Skeletal muscle tissue (tissue), 2 donors: Measurements from ENCODE around the gene IRAK1. TPM values are rescaled to one million over a fixed set of nuclear protein-coding genes. Genes with fewer than 3 reads are reported as not detected.

Experiments used
- small RNA-seq: library from RNA; depleted of rRNA; stranded (forward); fragments of <200 nt; gene quantifications from one replicate; pipeline ENCODE3, GENCODE V24; 2014
- total RNA-seq: library from RNA; depleted of rRNA; stranded (reverse); fragments of >200 nt; gene quantifications from one replicate; pipeline ENCODE4 v1.2.3, GENCODE V29; 2014

Gene IRAK1
- total RNA-seq, 1 donor from 2014 or later: 11.0 TPM

Small RNAs within 50 kb of the gene (small RNA-seq; reads per million reads assigned to genes)
- gene MIR3202-1: not detected

Other genes with a start within 250 kb of the IRAK1 start
- 85.1 TPM for gene SRPK3, start 238.9 kb downstream of the IRAK1 start, total RNA-seq
- gene IDH3G, start 225.5 kb downstream of the IRAK1 start, total RNA-seq: 25.1 TPM
- gene SSR4, start 225.2 kb downstream of the IRAK1 start, total RNA-seq: 85.6 TPM
- gene PDZD4, start 189.4 kb downstream of the IRAK1 start, total RNA-seq: 2.6 TPM
- 1.6 TPM for gene L1CAM, start 133.7 kb downstream of the IRAK1 start, total RNA-seq
- 1.0 TPM for gene AVPR2, start 115.2 kb downstream of the IRAK1 start, total RNA-seq
- 25.1 TPM for gene ARHGAP4, start 93.6 kb downstream of the IRAK1 start, total RNA-seq
- 13.6 TPM for gene NAA10, start 84.9 kb downstream of the IRAK1 start, total RNA-seq
- gene RENBP, start 75.3 kb downstream of the IRAK1 start, total RNA-seq: 5.7 TPM
- 9.4 TPM for gene HCFC1, start 48.1 kb downstream of the IRAK1 start, total RNA-seq
- 2.1 TPM for gene TMEM187, start 47.1 kb downstream of the IRAK1 start, total RNA-seq
- 10.4 TPM for gene MECP2, start 77.8 kb upstream of the IRAK1 start, total RNA-seq
- not detected for gene OPN1LW, start 124.3 kb upstream of the IRAK1 start, total RNA-seq
- gene OPN1MW, start 162.7 kb upstream of the IRAK1 start, total RNA-seq: not detected
- not detected for gene OPN1MW2, start 199.9 kb upstream of the IRAK1 start, total RNA-seq
- gene OPN1MW3, start 237.7 kb upstream of the IRAK1 start, total RNA-seq: not detected